Keratinocyte (primary cell): Measurements from ENCODE around the gene TPRA1. TPM values are rescaled to one million over a fixed set of nuclear protein-coding genes. Genes with fewer than 3 reads are reported as not detected.

Experiments used
- DNase-seq: peaks from one replicate; pipeline ENCODE4 v3.0.0-alpha.2; 2011; ENCODE audit warnings: low read depth, missing footprints, low spot score
- FAIRE-seq: peaks from 2 replicates; lab custom pipeline; 2011; peaks lifted over from hg19 to GRCh38; lab: Jason Lieb, UNC
- H2AFZ ChIP-seq: 2 replicates; pipeline ENCODE4 v1.6.0; 2012; ENCODE audit warnings: low read length, control low read depth, inconsistent platforms; ENCODE audit not compliant: control insufficient read depth
- H3K27ac ChIP-seq: 2 replicates; pipeline ENCODE4 v1.5.1; 2011; ENCODE audit warnings: low read length; ENCODE audit not compliant: control insufficient read depth, insufficient read depth
- H3K27me3 ChIP-seq: 3 replicates; pipeline ENCODE4 v1.6.0; 2011; ENCODE audit warnings: low read length; ENCODE audit not compliant: control insufficient read depth, insufficient read depth; ENCODE audit errors: extremely low read depth
- H3K36me3 ChIP-seq, 2 experiments: 2 replicates in 1 of 2; 3 replicates in 1 of 2; pipeline ENCODE4 v1.5.1; 2011; ENCODE audit warnings: low read length in 2 of 2, mild to moderate bottlenecking in 1 of 2; ENCODE audit not compliant: control insufficient read depth in 2 of 2, insufficient read depth in 2 of 2; ENCODE audit errors: extremely low read depth in 1 of 2
- H3K4me1 ChIP-seq: 3 replicates; pipeline ENCODE4 v1.5.1; 2011; ENCODE audit warnings: low read length; ENCODE audit not compliant: control insufficient read depth, insufficient read depth; ENCODE audit errors: extremely low read depth
- H3K4me2 ChIP-seq: 3 replicates; pipeline ENCODE4 v1.6.0; 2011; ENCODE audit warnings: low read depth, low read length; ENCODE audit not compliant: control insufficient read depth, insufficient read depth; ENCODE audit errors: extremely low read depth
- H3K4me3 ChIP-seq, 3 experiments: fragments of 200-600 bp in 1 of 3; sonication (generic) in 1 of 3; 2 replicates in 2 of 3; 3 replicates in 1 of 3; pipeline ENCODE4 v1.5.1; 2011 to 2016; ENCODE audit warnings: low read length in 3 of 3, mild to moderate bottlenecking in 3 of 3, control low read depth in 2 of 3, inconsistent platforms in 1 of 3, low read depth in 1 of 3, mixed read lengths in 1 of 3, mixed run types in 1 of 3, moderate library complexity in 1 of 3; ENCODE audit not compliant: control insufficient read depth in 2 of 3, insufficient read depth in 2 of 3; ENCODE audit errors: extremely low read depth in 1 of 3
- H3K79me2 ChIP-seq: 2 replicates; pipeline ENCODE4 v1.6.0; 2012; ENCODE audit warnings: low read length; ENCODE audit not compliant: control insufficient read depth, insufficient read depth
- H3K9ac ChIP-seq: 3 replicates; pipeline ENCODE4 v1.6.0; 2011; ENCODE audit warnings: low read length; ENCODE audit not compliant: control insufficient read depth, insufficient read depth; ENCODE audit errors: extremely low read depth
- H3K9me1 ChIP-seq: 3 replicates; pipeline ENCODE4 v1.6.0; 2011; ENCODE audit warnings: low read length; ENCODE audit not compliant: control insufficient read depth, insufficient read depth; ENCODE audit errors: extremely low read depth
- H3K9me3 ChIP-seq: 2 replicates; pipeline ENCODE4 v1.5.1; 2012; ENCODE audit warnings: low read depth, low read length; ENCODE audit not compliant: control insufficient read depth
- H4K20me1 ChIP-seq: 3 replicates; pipeline ENCODE4 v1.6.0; 2011; ENCODE audit warnings: low read length; ENCODE audit not compliant: control insufficient read depth, insufficient read depth; ENCODE audit errors: extremely low read depth
- EZH2 ChIP-seq: IDR thresholded peaks from one replicate; pipeline ENCODE4 v1.6.1; 2012; ENCODE audit warnings: inconsistent platforms, mild to moderate bottlenecking, low read length, moderate library complexity
- dilution Hi-C: fragments of 300-500 bp; cut with MboI; formaldehyde crosslinking; loops from one replicate; pipeline ENCODE4 v1.7.0; 2020; ENCODE audit warnings: low sequenced_read_pairs; ENCODE audit not compliant: extremely low pct_ligation_motif_present
- polyA plus RNA-seq, 5 experiments: library from polyadenylated mRNA; depleted of rRNA in 3 of 5; stranded (reverse) in 3 of 5; stranded (forward) in 1 of 5; unstranded in 1 of 5; fragments of >200 nt; gene quantifications; 1 replicate in 1 of 5; 2 replicates in 3 of 5; 3 replicates in 1 of 5; pipeline versions ENCODE4 v1.2.1 to v1.2.3, GENCODE V29; 2011 to 2012; ENCODE audit warnings: missing spikeins in 2 of 5, low read depth in 1 of 5, low replicate concordance in 1 of 5
- TF ChIP-seq, protein P1 (sequence below), 3 experiments: IDR thresholded peaks in 1 of 3; conservative IDR thresholded peaks in 1 of 3; optimal IDR thresholded peaks in 1 of 3; 2 replicates in 2 of 3; 3 replicates in 1 of 3; pipeline versions ENCODE3 to v1.5.1; 2011; ENCODE audit warnings: low read length in 3 of 3, mild to moderate bottlenecking in 3 of 3, moderate library complexity in 2 of 3, control low read depth in 1 of 3, inconsistent platforms in 1 of 3; ENCODE audit not compliant: insufficient read depth in 2 of 3; ENCODE audit errors: extremely low read depth in 1 of 3

Gene TPRA1
- polyA plus RNA-seq, 1 donor (not counting 4 experiments of a cell fraction or from before 2014, with no cell fraction given), result 22.2 TPM

DNA sequence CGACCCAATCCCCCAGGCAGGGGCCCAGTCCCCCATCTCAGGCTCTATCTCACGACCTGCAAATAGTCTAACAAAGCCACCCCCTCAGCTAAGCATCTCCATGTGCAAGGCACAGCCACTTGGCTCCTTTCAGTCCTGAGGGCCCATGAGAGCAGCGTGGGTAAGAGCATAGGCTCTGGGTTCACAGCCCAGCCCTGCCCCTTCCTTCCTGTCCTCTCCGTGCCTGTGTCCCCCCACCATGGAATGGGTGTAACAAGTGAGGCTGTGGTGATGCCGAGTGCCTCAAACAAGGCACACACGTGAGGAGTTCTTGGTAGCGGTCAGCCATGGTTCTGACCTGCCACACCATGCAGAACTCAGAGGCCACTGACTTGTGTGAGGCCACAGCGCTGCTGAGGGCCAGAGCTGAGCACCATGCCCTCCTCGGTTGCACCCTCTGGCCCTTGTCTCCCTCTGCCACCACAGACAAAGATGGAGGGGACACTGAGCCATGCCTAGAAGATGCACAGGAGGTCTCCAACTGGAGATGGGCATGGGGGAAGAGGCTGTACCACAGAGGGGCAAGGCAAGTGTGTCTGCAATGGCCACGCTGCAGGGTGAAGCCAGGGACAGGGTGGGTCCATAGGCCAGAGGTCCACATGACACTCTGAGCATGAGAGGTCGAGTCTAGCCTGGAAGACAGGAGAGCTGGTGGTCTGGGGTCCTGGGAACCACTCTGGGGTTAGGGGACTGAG is 10.0 kb downstream of the TPRA1 start:
- H3K4me1 ChIP-seq, result no peaks in the 10 kb centered on the region
- H3K9me1 ChIP-seq, result no peaks in the 10 kb centered on the region
- peaks cover 46% of the 10 kb centered on the region for H3K79me2 ChIP-seq
- peaks cover 13% of the 10 kb centered on the region for H4K20me1 ChIP-seq
- no peak overlapping the region for H2AFZ ChIP-seq
- H3K9me3 ChIP-seq, result no peaks in the 10 kb centered on the region
- no peak overlapping the region for H3K4me3 ChIP-seq
- H3K36me3 ChIP-seq, result peaks cover 21 to 25% of the 10 kb centered on the region in 2 experiments
- TF ChIP-seq, protein P1, sequence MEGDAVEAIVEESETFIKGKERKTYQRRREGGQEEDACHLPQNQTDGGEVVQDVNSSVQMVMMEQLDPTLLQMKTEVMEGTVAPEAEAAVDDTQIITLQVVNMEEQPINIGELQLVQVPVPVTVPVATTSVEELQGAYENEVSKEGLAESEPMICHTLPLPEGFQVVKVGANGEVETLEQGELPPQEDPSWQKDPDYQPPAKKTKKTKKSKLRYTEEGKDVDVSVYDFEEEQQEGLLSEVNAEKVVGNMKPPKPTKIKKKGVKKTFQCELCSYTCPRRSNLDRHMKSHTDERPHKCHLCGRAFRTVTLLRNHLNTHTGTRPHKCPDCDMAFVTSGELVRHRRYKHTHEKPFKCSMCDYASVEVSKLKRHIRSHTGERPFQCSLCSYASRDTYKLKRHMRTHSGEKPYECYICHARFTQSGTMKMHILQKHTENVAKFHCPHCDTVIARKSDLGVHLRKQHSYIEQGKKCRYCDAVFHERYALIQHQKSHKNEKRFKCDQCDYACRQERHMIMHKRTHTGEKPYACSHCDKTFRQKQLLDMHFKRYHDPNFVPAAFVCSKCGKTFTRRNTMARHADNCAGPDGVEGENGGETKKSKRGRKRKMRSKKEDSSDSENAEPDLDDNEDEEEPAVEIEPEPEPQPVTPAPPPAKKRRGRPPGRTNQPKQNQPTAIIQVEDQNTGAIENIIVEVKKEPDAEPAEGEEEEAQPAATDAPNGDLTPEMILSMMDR (optimal IDR thresholded peaks at IDR 0.05 in 1 of 3, IDR thresholded peaks at IDR 0.05 in 1 of 3, conservative IDR thresholded peaks at IDR 0.05 in 1 of 3; ENCODE audit: extremely low read depth in 1 of 3, insufficient read depth in 2 of 3, low read length in 3 of 3), result no peak
- no peak for TF ChIP-seq EZH2
- no peaks in the 10 kb centered on the region for H3K27me3 ChIP-seq
- no peak overlapping the region for H3K9ac ChIP-seq
- dilution Hi-C loops, result no loop called here
- H3K4me2 ChIP-seq, result no peak overlapping the region
- no peak overlapping the region for H3K27ac ChIP-seq
- DNase-seq, result no peak
- FAIRE-seq, result no peak

DNA sequence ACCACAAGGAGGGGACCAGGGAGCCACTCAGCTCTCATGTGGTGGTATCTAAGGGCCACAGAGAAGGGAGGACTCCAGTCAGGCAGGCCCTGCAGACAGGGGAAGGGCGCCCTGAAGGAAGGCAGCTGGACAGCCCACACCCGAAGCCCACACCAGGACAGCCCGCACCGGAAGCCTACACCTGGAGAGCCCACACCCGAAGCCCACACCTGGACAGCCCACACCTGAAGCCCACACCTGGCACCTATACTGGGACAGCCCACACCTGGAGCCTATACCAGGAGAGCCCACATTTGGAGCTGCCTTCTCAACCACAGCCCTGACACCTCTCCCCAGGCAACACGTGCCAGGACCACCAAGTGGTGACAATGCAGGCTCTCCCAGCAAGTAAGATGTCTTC is 11.7 kb downstream of the TPRA1 start:
- peaks cover 34 to 37% of the 10 kb centered on the region in 2 experiments for H3K36me3 ChIP-seq
- TF ChIP-seq, protein P1 (optimal IDR thresholded peaks at IDR 0.05 in 1 of 3, IDR thresholded peaks at IDR 0.05 in 1 of 3, conservative IDR thresholded peaks at IDR 0.05 in 1 of 3; ENCODE audit: extremely low read depth in 1 of 3, insufficient read depth in 2 of 3, low read length in 3 of 3), result no peak
- TF ChIP-seq EZH2, result no peak
- no peak overlapping the region for H2AFZ ChIP-seq
- H3K79me2 ChIP-seq, result peaks cover 31% of the 10 kb centered on the region
- H3K9ac ChIP-seq, result no peak overlapping the region
- peaks cover 16% of the 10 kb centered on the region for H4K20me1 ChIP-seq
- H3K9me3 ChIP-seq, result no peaks in the 10 kb centered on the region
- no peaks in the 10 kb centered on the region for H3K9me1 ChIP-seq
- FAIRE-seq (no peak), DNase-seq (no peak)
- no peaks in the 10 kb centered on the region for H3K27me3 ChIP-seq
- dilution Hi-C loops, result no loop called here
- H3K4me3 ChIP-seq, result no peak overlapping the region
- H3K4me1 ChIP-seq, result no peaks in the 10 kb centered on the region
- H3K27ac ChIP-seq, result no peak overlapping the region
- H3K4me2 ChIP-seq, result no peak overlapping the region
